ENCODE data around the gene KLB. TPM values are rescaled to one million over a fixed set of nuclear protein-coding genes. Genes with fewer than 3 reads are reported as not detected.

KLB gene
- total and polyA plus RNA-seq, 2 of the 4 experiments (the other 2 are of a cell fraction), result not detected

DNA sequence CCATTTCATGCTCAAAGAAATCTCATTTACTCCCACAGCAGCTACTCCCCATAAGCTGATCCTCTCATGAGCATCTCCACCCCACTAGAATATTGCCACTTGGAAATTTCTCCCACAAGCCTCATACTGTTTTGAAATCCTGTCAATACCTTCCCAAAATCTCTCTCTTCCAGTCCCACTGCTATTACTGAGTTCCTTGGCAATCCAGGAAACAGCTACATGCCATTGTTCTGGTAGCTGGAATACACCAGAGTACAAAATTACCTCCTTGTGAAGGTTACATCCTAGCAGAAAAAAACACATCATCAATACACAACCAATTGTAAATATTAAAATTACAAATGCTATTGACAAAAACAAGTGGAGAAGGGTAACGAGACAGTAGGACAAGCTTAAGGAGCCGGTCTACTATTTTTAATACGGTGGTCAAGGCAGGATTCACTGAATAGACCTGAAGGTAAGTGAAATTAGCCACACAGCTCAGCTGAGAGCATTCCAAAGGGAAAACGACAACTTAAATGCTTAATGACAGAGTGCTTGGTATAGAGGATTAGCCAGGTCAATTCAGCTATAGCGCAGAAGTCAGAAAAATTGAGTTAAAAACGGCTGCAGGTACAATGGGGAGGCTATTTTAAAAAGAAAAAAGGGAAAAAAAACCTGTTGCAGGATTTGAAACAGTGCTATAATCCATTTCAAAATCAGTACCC is 45.6 kb downstream of the KLB start:
- DNase-seq, result no peak
- Histone ChIP-seq H3K18ac (ENCODE audit: low read depth, low read length) (no peak overlapping the region), H4K5ac (ENCODE audit: low read depth, low read length) (no peak overlapping the region), H4K20me1 (ENCODE audit: insufficient read depth, low read length) (peaks cover 51% of the 10 kb centered on the region), H2AK9ac (replicated peaks; ENCODE audit: low read depth, low read length, poor library complexity) (no peak overlapping the region), H3K9me3 (ENCODE audit: control insufficient read depth, insufficient read depth, low read length) (no peaks in the 10 kb centered on the region), H3K4me2 (ENCODE audit: low read depth, low read length) (no peak overlapping the region), H3K9me1 (ENCODE audit: insufficient read depth, low read length) (peaks cover 3% of the 10 kb centered on the region; the same call in 1 of the 2 replicates), H2BK5ac (ENCODE audit: low read depth, low read length, poor library complexity, severe bottlenecking) (no peak overlapping the region), H4K8ac (ENCODE audit: low read depth in 2 of 2, low read length in 2 of 2) (no peak overlapping the region), H3K4ac (ENCODE audit: low read depth, low read length) (no peak overlapping the region), H3K23ac (ENCODE audit: low read depth, low read length) (no peak overlapping the region), H3K14ac (replicated peaks; ENCODE audit: low read depth, low read length) (no peak overlapping the region), H3K27me3 (ENCODE audit: control insufficient read depth, insufficient read depth, low read length) (no peaks in the 10 kb centered on the region), H2AK5ac (ENCODE audit: low read depth, low read length) (no peak overlapping the region), H3K27ac (ENCODE audit: insufficient read depth, low read length) (no peak overlapping the region), H2BK20ac (ENCODE audit: low read depth, low read length) (no peak overlapping the region), H3K36me3 (ENCODE audit: control insufficient read depth, insufficient read depth, low read length) (peaks cover 41% of the 10 kb centered on the region), H3K56ac (ENCODE audit: extremely low read depth, insufficient read depth, low read length) (no peak overlapping the region), H3K79me1 (ENCODE audit: low read depth in 1 of 2, low read length in 2 of 2) (peaks cover 26 to 44% of the 10 kb centered on the region in 2 experiments), H3K9ac (ENCODE audit: low read depth, low read length) (no peak overlapping the region), H3K4me3 (ENCODE audit: insufficient read depth, low read depth, low read length) (no peak overlapping the region), H4K91ac (ENCODE audit: insufficient read depth, low read depth, low read length) (no peak overlapping the region), H2AFZ (replicated peaks; ENCODE audit: low read length, poor library complexity) (no peak overlapping the region), H2BK120ac (ENCODE audit: low read depth, low read length) (no peak overlapping the region), H3K4me1 (ENCODE audit: control insufficient read depth, insufficient read depth, low read length) (peaks cover 6% of the 10 kb centered on the region), H2BK15ac (ENCODE audit: low read depth, low read length) (no peak overlapping the region)
- CTCF ChIA-PET, result interaction anchor here (0.5 to 0.6 kb wide), 2 partner anchors 118 to 132 kb away, joined by 3 to 6 read pairs; no protein-coding TSS in a partner anchor
- in situ Hi-C loops (cut with MboI; ENCODE audit: low sequenced_read_pairs) (no loop called here), dilution Hi-C loops (cut with HindIII; ENCODE audit: low sequenced_read_pairs, unreplicated experiment) (no loop called here), intact Hi-C loops (cut with micrococcal nuclease) (no loop called here)
- BruUV-seq (replicated peaks), result no TSS peak
- POLR2A ChIA-PET (ENCODE audit: unreplicated experiment), result no interaction called here
- TF ChIP-seq RCOR1 (IDR thresholded peaks at IDR 0.05; ENCODE audit: insufficient replicate concordance, low read length) (no peak), FOS (IDR thresholded peaks at IDR 0.05; ENCODE audit: low read depth, low read length) (no peak), CHD1 (IDR thresholded peaks at IDR 0.05; ENCODE audit: low read depth, low read length) (no peak), RAD21 (IDR thresholded peaks at IDR 0.05; ENCODE audit: low read length) (no peak), POLR2A (IDR thresholded peaks at IDR 0.05; ENCODE audit: low read depth, low read length) (no peak), MXI1 (IDR thresholded peaks at IDR 0.05; ENCODE audit: borderline replicate concordance, low read depth, low read length) (no peak)
- no peak for ATAC-seq (ENCODE audit: low read depth)
- 100% methylated on average over 1 of the region's 6 CpGs; no CpG with 5 or more reads in 1 of the 2 experiments for WGBS, 2 experiments (ENCODE audit: extremely low coverage in 2 of 2, insufficient read length in 1 of 2)
